Progenitor cell of endocrine pancreas (in vitro differentiated cells): ENCODE measurements around the gene CTBP2. TPM values are rescaled to one million over a fixed set of nuclear protein-coding genes. Genes with fewer than 3 reads are reported as not detected.

Experiments
- DNase-seq: peaks from one replicate; pipeline ENCODE4 v3.0.0; 2021; ENCODE audit warnings: low spot score; ENCODE audit not compliant: unreplicated experiment
- H3K27ac Mint-ChIP-seq: 2 replicates; pipeline ENCODE4 v1.8.0; 2021; ENCODE audit warnings: mild to moderate bottlenecking, moderate library complexity, mixed read lengths
- H3K27me3 Mint-ChIP-seq: 2 replicates; pipeline ENCODE4 v1.8.0; 2021; ENCODE audit warnings: mixed read lengths
- H3K36me3 Mint-ChIP-seq: 2 replicates; pipeline ENCODE4 v1.8.0; 2022; ENCODE audit warnings: mixed read lengths; ENCODE audit not compliant: insufficient read depth
- H3K4me1 Mint-ChIP-seq: 2 replicates; pipeline ENCODE4 v1.8.0; 2021; ENCODE audit warnings: low read depth, mixed read lengths
- H3K4me3 Mint-ChIP-seq: 2 replicates; pipeline ENCODE4 v1.8.0; 2021; ENCODE audit warnings: low read depth, mild to moderate bottlenecking, moderate library complexity, mixed read lengths
- H3K9me3 Mint-ChIP-seq: 2 replicates; pipeline ENCODE4 v1.8.0; 2021; ENCODE audit warnings: low read depth, mixed read lengths
- CTCF ChIP-seq: fragments of 200-600 bp; sonication (generic); IDR thresholded peaks from one replicate; pipeline ENCODE4 v1.5.0; 2021; ENCODE audit warnings: antibody characterized with exemption, mild to moderate bottlenecking; ENCODE audit not compliant: unreplicated experiment
- total RNA-seq: library from RNA; stranded (reverse); gene quantifications from 2 replicates; pipeline ENCODE4 v1.2.1, GENCODE V29; 2021

Gene CTBP2
- total RNA-seq, 1 donor from 2014 or later = 182 TPM

GRCh38 chr10:125095776-125096175 is 64.6 kb downstream of the CTBP2 start:
- no peak for TF ChIP-seq CTCF
- DNase-seq = no peak
- Mint-ChIP-seq H3K36me3 (peaks cover 9% of the 10 kb centered on the region), H3K27me3 (no peaks in the 10 kb centered on the region), H3K9me3 (no peaks in the 10 kb centered on the region), H3K4me3 (no peak overlapping the region), H3K4me1 (peaks cover 27% of the 10 kb centered on the region), H3K27ac (peak overlapping the region; percentile 65)

GRCh38 chr10:125095228-125095627 is 65.1 kb downstream of the CTBP2 start:
- peaks cover 27% of the 10 kb centered on the region for H3K4me1 Mint-ChIP-seq
- H3K4me3 Mint-ChIP-seq = no peak overlapping the region
- DNase-seq = no peak
- no peaks in the 10 kb centered on the region for H3K27me3 Mint-ChIP-seq
- H3K9me3 Mint-ChIP-seq = no peaks in the 10 kb centered on the region
- TF ChIP-seq CTCF = no peak
- H3K36me3 Mint-ChIP-seq = peaks cover 8% of the 10 kb centered on the region
- no peak overlapping the region for H3K27ac Mint-ChIP-seq

GRCh38 chr10:125094806-125095205 is 65.6 kb downstream of the CTBP2 start:
- Mint-ChIP-seq H3K4me1 (peaks cover 30% of the 10 kb centered on the region), H3K9me3 (no peaks in the 10 kb centered on the region), H3K4me3 (no peak overlapping the region), H3K27ac (peak overlapping the region; percentile 46), H3K36me3 (peaks cover 6% of the 10 kb centered on the region), H3K27me3 (no peaks in the 10 kb centered on the region)
- TF ChIP-seq CTCF = no peak
- DNase-seq = no peak

GRCh38 chr10:125093974-125094705 is 66.2 kb downstream of the CTBP2 start:
- Mint-ChIP-seq H3K4me1 (peaks cover 35% of the 10 kb centered on the region), H3K36me3 (peaks cover 5% of the 10 kb centered on the region)

More at GRCh38 chr10:125093974-125094705, 66.2 kb downstream of the CTBP2 start:
- no peak overlapping the region for H3K4me3 Mint-ChIP-seq
- no peak for TF ChIP-seq CTCF
- no peak for DNase-seq
- no peaks in the 10 kb centered on the region for H3K27me3 Mint-ChIP-seq
- H3K27ac Mint-ChIP-seq = peak overlapping the region; percentile 71
- no peaks in the 10 kb centered on the region for H3K9me3 Mint-ChIP-seq
